Keratinocyte (primary cell): Measurements from ENCODE around the gene HECTD2. TPM values are rescaled to one million over a fixed set of nuclear protein-coding genes. Genes with fewer than 3 reads are reported as not detected.
"Not testable (repeated sequence)": the region's sequence is repeated elsewhere in the genome, so short reads cannot be mapped to it uniquely, and the experiment has no call there.

Experiments used
- DNase-seq: peaks from one replicate; pipeline ENCODE4 v3.0.0-alpha.2; 2011; ENCODE audit warnings: low read depth, missing footprints, low spot score
- FAIRE-seq: peaks from 2 replicates; lab custom pipeline; 2011; peaks lifted over from hg19 to GRCh38; lab: Jason Lieb, UNC
- H2AFZ ChIP-seq: 2 replicates; pipeline ENCODE4 v1.6.0; 2012; ENCODE audit warnings: low read length, control low read depth, inconsistent platforms; ENCODE audit not compliant: control insufficient read depth
- H3K27ac ChIP-seq: 2 replicates; pipeline ENCODE4 v1.5.1; 2011; ENCODE audit warnings: low read length; ENCODE audit not compliant: control insufficient read depth, insufficient read depth
- H3K27me3 ChIP-seq: 3 replicates; pipeline ENCODE4 v1.6.0; 2011; ENCODE audit warnings: low read length; ENCODE audit not compliant: control insufficient read depth, insufficient read depth; ENCODE audit errors: extremely low read depth
- H3K36me3 ChIP-seq, 2 experiments: 2 replicates in 1 of 2; 3 replicates in 1 of 2; pipeline ENCODE4 v1.5.1; 2011; ENCODE audit warnings: low read length in 2 of 2, mild to moderate bottlenecking in 1 of 2; ENCODE audit not compliant: control insufficient read depth in 2 of 2, insufficient read depth in 2 of 2; ENCODE audit errors: extremely low read depth in 1 of 2
- H3K4me1 ChIP-seq: 3 replicates; pipeline ENCODE4 v1.5.1; 2011; ENCODE audit warnings: low read length; ENCODE audit not compliant: control insufficient read depth, insufficient read depth; ENCODE audit errors: extremely low read depth
- H3K4me2 ChIP-seq: 3 replicates; pipeline ENCODE4 v1.6.0; 2011; ENCODE audit warnings: low read depth, low read length; ENCODE audit not compliant: control insufficient read depth, insufficient read depth; ENCODE audit errors: extremely low read depth
- H3K4me3 ChIP-seq, 3 experiments: fragments of 200-600 bp in 1 of 3; sonication (generic) in 1 of 3; 2 replicates in 2 of 3; 3 replicates in 1 of 3; pipeline ENCODE4 v1.5.1; 2011 to 2016; ENCODE audit warnings: low read length in 3 of 3, mild to moderate bottlenecking in 3 of 3, control low read depth in 2 of 3, inconsistent platforms in 1 of 3, low read depth in 1 of 3, mixed read lengths in 1 of 3, mixed run types in 1 of 3, moderate library complexity in 1 of 3; ENCODE audit not compliant: control insufficient read depth in 2 of 3, insufficient read depth in 2 of 3; ENCODE audit errors: extremely low read depth in 1 of 3
- H3K79me2 ChIP-seq: 2 replicates; pipeline ENCODE4 v1.6.0; 2012; ENCODE audit warnings: low read length; ENCODE audit not compliant: control insufficient read depth, insufficient read depth
- H3K9ac ChIP-seq: 3 replicates; pipeline ENCODE4 v1.6.0; 2011; ENCODE audit warnings: low read length; ENCODE audit not compliant: control insufficient read depth, insufficient read depth; ENCODE audit errors: extremely low read depth
- H3K9me1 ChIP-seq: 3 replicates; pipeline ENCODE4 v1.6.0; 2011; ENCODE audit warnings: low read length; ENCODE audit not compliant: control insufficient read depth, insufficient read depth; ENCODE audit errors: extremely low read depth
- H3K9me3 ChIP-seq: 2 replicates; pipeline ENCODE4 v1.5.1; 2012; ENCODE audit warnings: low read depth, low read length; ENCODE audit not compliant: control insufficient read depth
- H4K20me1 ChIP-seq: 3 replicates; pipeline ENCODE4 v1.6.0; 2011; ENCODE audit warnings: low read length; ENCODE audit not compliant: control insufficient read depth, insufficient read depth; ENCODE audit errors: extremely low read depth
- CTCF ChIP-seq, 3 experiments: IDR thresholded peaks in 1 of 3; conservative IDR thresholded peaks in 1 of 3; optimal IDR thresholded peaks in 1 of 3; 2 replicates in 2 of 3; 3 replicates in 1 of 3; pipeline versions ENCODE3 to v1.5.1; 2011; ENCODE audit warnings: low read length in 3 of 3, mild to moderate bottlenecking in 3 of 3, moderate library complexity in 2 of 3, control low read depth in 1 of 3, inconsistent platforms in 1 of 3; ENCODE audit not compliant: insufficient read depth in 2 of 3; ENCODE audit errors: extremely low read depth in 1 of 3
- EZH2 ChIP-seq: IDR thresholded peaks from one replicate; pipeline ENCODE4 v1.6.1; 2012; ENCODE audit warnings: inconsistent platforms, mild to moderate bottlenecking, low read length, moderate library complexity
- dilution Hi-C: fragments of 300-500 bp; cut with MboI; formaldehyde crosslinking; loops from one replicate; pipeline ENCODE4 v1.7.0; 2020; ENCODE audit warnings: low sequenced_read_pairs; ENCODE audit not compliant: extremely low pct_ligation_motif_present
- polyA plus RNA-seq, 5 experiments: library from polyadenylated mRNA; depleted of rRNA in 3 of 5; stranded (reverse) in 3 of 5; stranded (forward) in 1 of 5; unstranded in 1 of 5; fragments of >200 nt; gene quantifications; 1 replicate in 1 of 5; 2 replicates in 3 of 5; 3 replicates in 1 of 5; pipeline versions ENCODE4 v1.2.1 to v1.2.3, GENCODE V29; 2011 to 2012; ENCODE audit warnings: missing spikeins in 2 of 5, low read depth in 1 of 5, low replicate concordance in 1 of 5

HECTD2 gene
- polyA plus RNA-seq, 1 donor (not counting 4 experiments of a cell fraction or from before 2014, with no cell fraction given) = 2.2 TPM

DNA sequence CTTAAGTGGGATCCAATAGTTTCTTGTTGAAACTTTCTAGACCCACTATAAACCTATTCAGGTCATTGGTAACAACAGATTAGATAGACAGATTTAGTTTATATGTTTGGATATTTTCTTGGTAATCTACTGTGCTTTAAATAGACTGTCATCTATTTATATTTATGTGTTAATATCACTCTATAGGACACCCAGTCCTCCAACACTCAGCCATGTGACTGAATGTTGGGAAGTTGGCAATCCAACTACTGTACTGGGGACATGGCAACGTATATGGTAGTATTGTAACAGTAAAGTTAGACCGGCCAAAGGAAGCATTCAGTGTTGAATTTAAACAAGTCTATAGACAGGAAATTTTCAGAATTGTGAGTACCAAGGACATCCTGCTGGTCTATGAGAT is 42.6 kb upstream of the HECTD2 start:
- no peak for FAIRE-seq

DNA sequence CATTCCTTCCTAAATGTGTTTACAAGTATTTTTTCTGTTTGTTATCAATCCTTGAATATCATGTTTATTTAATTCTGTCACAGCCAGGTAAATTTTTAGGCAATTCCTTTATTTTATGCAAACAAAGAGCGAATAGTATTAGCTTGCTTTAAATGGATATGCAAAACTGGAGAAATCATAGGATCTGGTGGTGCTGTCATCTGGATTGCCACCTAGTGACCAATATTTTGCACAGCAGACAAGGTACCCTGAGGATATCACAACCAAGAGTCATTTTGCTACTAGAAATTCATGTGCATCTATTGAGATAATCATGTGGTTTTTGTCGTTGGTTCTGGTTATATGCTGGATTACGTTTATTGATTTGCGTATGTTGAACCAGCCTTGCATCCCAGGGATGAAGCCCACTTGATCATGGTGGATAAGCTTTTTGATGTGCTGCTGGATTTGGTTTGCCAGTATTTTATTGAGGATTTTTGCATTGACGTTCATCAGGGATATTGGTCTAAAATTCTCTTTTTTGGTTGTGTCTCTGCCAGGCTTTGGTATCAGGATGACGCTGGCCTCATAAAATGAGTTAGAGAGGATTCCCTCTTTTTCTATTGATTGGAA is 40.1 kb upstream of the HECTD2 start:
- dilution Hi-C loops, H3K4me1 ChIP-seq: not testable (repeated sequence)
- FAIRE-seq = peak; percentile 41

More for the DNA sequence above, 42.6 kb upstream of the HECTD2 start:
- dilution Hi-C loops = no loop called here
- no peaks in the 10 kb centered on the region for H3K4me1 ChIP-seq
- no peaks in the 10 kb centered on the region for H3K36me3 ChIP-seq
- no peak overlapping the region for H3K4me3 ChIP-seq
- no peak for TF ChIP-seq EZH2
- TF ChIP-seq CTCF (optimal IDR thresholded peaks at IDR 0.05 in 1 of 3, IDR thresholded peaks at IDR 0.05 in 1 of 3, conservative IDR thresholded peaks at IDR 0.05 in 1 of 3; ENCODE audit: extremely low read depth in 1 of 3, insufficient read depth in 2 of 3, low read length in 3 of 3) = no peak
- H3K4me2 ChIP-seq = no peak overlapping the region
- no peaks in the 10 kb centered on the region for H3K9me3 ChIP-seq
- H3K9ac ChIP-seq = no peak overlapping the region
- no peak for DNase-seq
- no peak overlapping the region for H2AFZ ChIP-seq
- no peaks in the 10 kb centered on the region for H3K79me2 ChIP-seq
- no peak overlapping the region for H3K27ac ChIP-seq
- no peaks in the 10 kb centered on the region for H3K27me3 ChIP-seq
- no peaks in the 10 kb centered on the region for H4K20me1 ChIP-seq
- no peaks in the 10 kb centered on the region for H3K9me1 ChIP-seq

More for the DNA sequence above, 40.1 kb upstream of the HECTD2 start:
- not testable (repeated sequence) for H3K9me3 ChIP-seq, H2AFZ ChIP-seq, H3K79me2 ChIP-seq, H3K4me3 ChIP-seq, H3K9ac ChIP-seq, H3K27me3 ChIP-seq, H4K20me1 ChIP-seq, H3K4me2 ChIP-seq, H3K36me3 ChIP-seq, H3K9me1 ChIP-seq, DNase-seq, H3K27ac ChIP-seq
- peak; percentile 45 to 68 (median 46) for TF ChIP-seq CTCF (optimal IDR thresholded peaks at IDR 0.05 in 1 of 3, IDR thresholded peaks at IDR 0.05 in 1 of 3, conservative IDR thresholded peaks at IDR 0.05 in 1 of 3; ENCODE audit: extremely low read depth in 1 of 3, insufficient read depth in 2 of 3, low read length in 3 of 3)
